Gastrocnemius medialis (tissue), 4 donors: ENCODE results near the gene PRPF18.

Experiments
- CTCF ChIP-seq, 5 experiments: fragments of 450-650 bp in 3 of 5; fragments of 200-600 bp in 2 of 5; sonication (generic) in 2 of 5; IDR thresholded peaks in 4 of 5; conservative IDR thresholded peaks in 1 of 5; 1 replicate in 4 of 5; 2 replicates in 1 of 5; pipeline ENCODE4 v1.5.1; 2016 to 2019; ENCODE audit warnings: antibody characterized with exemption in 5 of 5, mild to moderate bottlenecking in 3 of 5, moderate library complexity in 3 of 5
- POLR2A ChIP-seq, 2 donors: fragments of 450-650 bp; IDR thresholded peaks; one replicate each; pipeline ENCODE4 v1.6.1; 2017; ENCODE audit warnings: antibody characterized with exemption in 2 of 2, mild to moderate bottlenecking in 2 of 2, moderate library complexity in 2 of 2

GRCh38 chr10:13621931-13622330 lies 35.2 kb downstream of the PRPF18 start:
- TF ChIP-seq CTCF (IDR thresholded peaks at IDR 0.05 in 4 of 5, conservative IDR thresholded peaks at IDR 0.05 in 1 of 5) (no peak), POLR2A (IDR thresholded peaks at IDR 0.05) (no peak)
